Spinal cord (tissue), 10 donors: Measurements from ENCODE around the gene ANKS4B. TPM values are rescaled to one million over a fixed set of nuclear protein-coding genes. Genes with fewer than 3 reads are reported as not detected.

Source experiments
- DNase-seq, 6 donors: peaks; one replicate each; pipeline versions ENCODE4 v3.0.0 to v3.0.0-alpha.2; 2013 to 2015; ENCODE audit warnings: low spot score in 6 of 6, low read depth in 4 of 6
- H3K27ac ChIP-seq: one replicate; pipeline ENCODE4 v1.5.1; 2013; ENCODE audit warnings: low read depth, low read length, control low read depth
- H3K27me3 ChIP-seq: one replicate; pipeline ENCODE4 v1.6.1; 2013; ENCODE audit warnings: low read length; ENCODE audit not compliant: control insufficient read depth, insufficient read depth
- H3K36me3 ChIP-seq: one replicate; pipeline ENCODE4 v1.6.1; 2013; ENCODE audit warnings: low read length; ENCODE audit not compliant: control insufficient read depth, insufficient read depth
- H3K4me1 ChIP-seq: one replicate; pipeline ENCODE4 v1.6.1; 2013; ENCODE audit warnings: low read length; ENCODE audit not compliant: control insufficient read depth, insufficient read depth
- H3K4me3 ChIP-seq: one replicate; pipeline ENCODE4 v1.5.1; 2013; ENCODE audit warnings: low read depth, low read length, control low read depth
- H3K9me3 ChIP-seq: one replicate; pipeline ENCODE4 v1.6.1; 2013; ENCODE audit warnings: low read length; ENCODE audit not compliant: control insufficient read depth, insufficient read depth
- WGBS: methylation state at CpG from one replicate; pipeline ENCODE4 v1.1.5; 2013; ENCODE audit warnings: missing lambda C conversion rate; ENCODE audit not compliant: insufficient coverage; 5-methylcytosine and 5-hydroxymethylcytosine counted together
- long read RNA-seq, 4 donors: transcript quantifications; one replicate each; lab custom pipeline, GENCODE V29; 2026
- polyA plus RNA-seq, 2 donors: library from polyadenylated mRNA; unstranded; fragments of 120-200 nt; gene quantifications; one replicate each; pipeline ENCODE4 v1.2.1, GENCODE V29; 2013; ENCODE audit not compliant: insufficient read length in 2 of 2
- total RNA-seq, 2 donors: library from RNA; depleted of rRNA in 1 of 2; stranded (reverse); fragments of 120-200 nt in 1 of 2; fragments of >200 nt in 1 of 2; gene quantifications; one replicate each; pipeline versions ENCODE4 v1.2.3 to v1.2.4, GENCODE V29; 2013 to 2014
- donor health status: healthy.

ANKS4B gene, protein sequence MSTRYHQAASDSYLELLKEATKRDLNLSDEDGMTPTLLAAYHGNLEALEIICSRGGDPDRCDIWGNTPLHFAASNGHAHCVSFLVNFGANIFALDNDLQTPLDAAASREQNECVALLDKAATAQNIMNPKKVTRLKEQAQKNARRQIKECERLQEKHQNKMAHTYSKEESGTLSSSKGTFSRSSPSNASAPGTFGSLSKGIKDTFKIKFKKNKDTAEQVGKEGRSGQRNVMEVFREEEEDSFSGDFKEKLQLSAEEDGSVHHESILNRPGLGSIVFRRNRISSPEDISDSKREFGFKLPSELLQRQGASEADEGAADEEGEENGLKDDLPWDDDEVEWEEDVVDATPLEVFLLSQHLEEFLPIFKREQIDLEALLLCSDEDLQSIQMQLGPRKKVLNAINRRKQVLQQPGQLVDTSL
- total RNA-seq: under 1 TPM in 1 of 2 donors, not detected in 1; 0.11 TPM
- under 1 TPM; 0.11 to 0.16 TPM for polyA plus RNA-seq
- long read RNA-seq, donor 1: 0 reads
- long read RNA-seq, donor 2: 0 reads
- long read RNA-seq, donor 3: 0 reads
- long read RNA-seq, donor 4, partial matches to known transcripts: 5 of 5 reads
- long read RNA-seq, donor 4, other reads (novel, unspliced or antisense): 0 of 5 reads

DNA sequence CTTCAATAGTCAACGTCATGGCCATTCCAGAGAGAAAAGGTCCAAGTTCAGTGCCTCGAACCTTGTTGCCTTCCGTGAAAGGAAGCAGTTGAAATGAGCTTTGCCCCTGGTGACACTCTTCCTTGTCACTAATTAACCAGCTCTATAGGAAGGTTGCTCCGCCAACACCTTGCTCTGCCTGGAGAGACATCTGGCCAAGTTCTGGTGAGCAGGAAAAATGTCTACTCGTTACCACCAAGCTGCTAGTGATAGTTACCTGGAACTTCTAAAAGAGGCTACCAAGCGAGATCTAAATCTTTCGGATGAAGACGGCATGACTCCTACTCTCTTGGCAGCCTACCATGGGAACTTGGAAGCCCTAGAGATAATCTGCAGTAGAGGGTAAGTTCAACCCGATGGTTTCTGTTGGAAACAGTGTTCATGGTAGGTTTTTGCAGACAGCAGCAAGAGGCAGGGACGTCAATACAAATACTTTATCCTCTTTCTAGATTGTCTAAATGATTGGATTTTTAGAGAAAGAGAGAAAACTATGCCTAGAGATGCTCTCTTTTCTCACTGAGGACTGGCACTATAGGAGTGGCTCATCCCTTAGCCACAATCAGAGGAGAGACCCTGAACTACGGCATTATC, at the start of gene ANKS4B:
Gene ANKS4B (plus strand): TSS at position 179 of the 630 bp plus-strand sequence. CDS start 39 bp downstream, at position 218.
- WGBS: 90% methylated on average over 8 of the region's 11 CpGs
- Histone ChIP-seq H3K4me1 (no peaks in the 10 kb centered on the region), H3K4me3 (no peak within 1 kb of the TSS), H3K36me3 (no peaks in the 10 kb centered on the region), H3K9me3 (no peaks in the 10 kb centered on the region), H3K27ac (no peak within 1 kb of the TSS), H3K27me3 (no peaks in the 10 kb centered on the region)
- no peak for DNase-seq

DNA sequence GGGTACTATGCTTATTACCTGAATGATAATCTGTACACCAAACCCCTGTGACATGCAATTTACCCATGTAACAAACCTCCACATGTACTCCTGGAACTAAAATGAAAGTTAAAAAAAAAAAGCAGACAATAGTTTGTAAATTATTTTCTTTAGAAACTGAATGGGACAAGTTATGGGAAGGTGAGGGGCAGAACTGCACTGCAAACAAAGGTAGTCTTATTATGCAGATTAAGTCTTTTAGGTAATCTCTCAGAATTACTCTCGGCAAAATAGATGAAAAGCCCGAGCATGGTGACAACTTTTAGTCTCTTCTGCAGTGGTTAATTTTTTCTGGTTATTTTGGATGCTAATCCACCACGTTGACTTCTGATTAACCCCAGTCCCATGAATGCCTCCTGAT, 49.5 kb upstream of the ANKS4B start:
- H3K27me3 ChIP-seq: no peaks in the 10 kb centered on the region
- WGBS: no CpG with 5 or more reads among the region's 3 CpGs

GRCh38 chr16:21184834-21185233, 48.7 kb upstream of the ANKS4B start:
- no peak overlapping the region for H3K27ac ChIP-seq
- H3K4me3 ChIP-seq: no peak overlapping the region
- H3K36me3 ChIP-seq: no peaks in the 10 kb centered on the region
- WGBS: no CpG with 5 or more reads among the region's 3 CpGs
- H3K9me3 ChIP-seq: no peaks in the 10 kb centered on the region
- no peaks in the 10 kb centered on the region for H3K27me3 ChIP-seq
- H3K4me1 ChIP-seq: peaks cover 8% of the 10 kb centered on the region
- DNase-seq: no peak

More for the DNA sequence above, 49.5 kb upstream of the ANKS4B start:
- Histone ChIP-seq H3K36me3 (no peaks in the 10 kb centered on the region), H3K9me3 (no peaks in the 10 kb centered on the region), H3K4me3 (no peak overlapping the region), H3K4me1 (peaks cover 6% of the 10 kb centered on the region), H3K27ac (no peak overlapping the region)
- no peak for DNase-seq

DNA sequence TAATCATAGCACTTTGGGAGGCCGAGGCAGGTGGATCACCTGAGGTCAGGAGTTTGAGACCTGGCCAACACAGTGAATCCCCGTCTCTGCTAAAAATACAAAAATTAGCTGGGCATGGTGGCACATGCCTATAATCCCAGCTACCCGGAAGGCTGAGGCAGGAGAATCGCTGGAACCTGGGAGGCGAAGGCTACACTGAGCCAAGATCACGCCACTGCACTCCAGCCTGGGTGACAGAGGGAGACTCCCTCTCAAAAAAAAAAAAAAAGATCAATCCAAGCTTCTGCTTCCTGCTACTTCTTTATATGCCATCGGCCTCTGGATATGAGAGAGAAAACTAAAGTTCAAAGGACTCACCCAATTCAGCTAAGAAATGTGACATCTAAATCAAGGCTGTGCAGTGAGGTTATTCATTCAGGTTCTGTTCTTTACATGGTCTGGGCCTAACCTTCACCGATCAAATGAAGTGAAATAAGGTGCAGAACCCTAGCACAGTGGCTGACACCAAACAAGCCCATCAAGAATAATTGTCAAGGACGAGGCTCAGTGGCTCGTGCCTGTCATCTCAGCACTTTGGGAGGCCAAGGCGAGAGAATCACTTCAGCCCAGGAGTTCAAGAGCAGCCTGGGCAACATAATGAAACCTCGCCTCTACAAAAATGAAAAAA, 47.7 kb upstream of the ANKS4B start:
- Histone ChIP-seq H3K4me1 (peaks cover 8% of the 10 kb centered on the region), H3K27me3 (no peaks in the 10 kb centered on the region), H3K4me3 (no peak overlapping the region), H3K27ac (no peak overlapping the region), H3K9me3 (no peaks in the 10 kb centered on the region), H3K36me3 (no peaks in the 10 kb centered on the region)
- DNase-seq: no peak
- WGBS: 90% methylated on average over 9 of the region's 12 CpGs

DNA sequence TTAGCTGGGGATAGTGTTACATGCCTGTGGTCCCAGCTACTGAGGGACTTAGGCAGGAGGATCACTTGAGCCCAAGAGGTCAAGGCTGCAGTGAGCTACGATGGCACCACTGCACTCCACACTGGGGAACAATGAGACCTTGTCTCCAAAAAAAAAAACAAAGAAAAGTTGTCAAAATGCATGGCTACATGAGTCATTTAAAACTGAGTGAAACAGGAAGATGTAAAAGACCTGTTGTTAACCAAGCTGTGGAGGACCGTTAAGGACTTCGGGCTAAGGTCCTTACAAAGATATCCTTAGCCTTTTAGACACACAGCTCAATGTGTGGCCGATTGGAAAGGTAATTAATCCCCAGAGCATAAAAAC, 47.2 kb upstream of the ANKS4B start:
- Histone ChIP-seq H3K36me3 (no peaks in the 10 kb centered on the region), H3K9me3 (no peaks in the 10 kb centered on the region), H3K27me3 (no peaks in the 10 kb centered on the region), H3K4me1 (peaks cover 8% of the 10 kb centered on the region), H3K27ac (no peak overlapping the region), H3K4me3 (no peak overlapping the region)
- no peak for DNase-seq
- WGBS: no CpG with 5 or more reads among the region's 4 CpGs

DNA sequence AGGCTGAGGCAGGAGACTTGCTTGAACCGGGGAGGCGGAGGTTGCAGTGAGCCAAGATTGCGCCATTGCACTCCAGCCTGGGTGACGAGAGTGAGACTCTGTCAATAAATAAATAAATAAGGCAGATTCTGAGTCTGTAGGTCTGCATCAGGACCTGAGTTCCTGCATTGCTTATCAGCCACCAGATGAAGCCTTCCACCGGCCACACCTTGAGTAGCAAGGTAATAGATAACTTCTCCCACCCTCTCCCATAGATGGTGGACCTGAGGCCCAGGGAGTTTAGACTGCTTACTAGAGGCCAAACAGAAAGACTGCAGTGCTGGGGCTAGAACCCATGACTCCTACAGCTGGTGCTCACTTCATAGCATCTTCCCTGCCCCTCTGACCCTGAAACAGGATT, 44.2 kb upstream of the ANKS4B start:
- H3K4me3 ChIP-seq: no peak overlapping the region
- no peaks in the 10 kb centered on the region for H3K36me3 ChIP-seq
- WGBS: 90% methylated on average over 2 of the region's 5 CpGs
- peaks cover 8% of the 10 kb centered on the region for H3K4me1 ChIP-seq
- H3K27me3 ChIP-seq: no peaks in the 10 kb centered on the region
- H3K27ac ChIP-seq: no peak overlapping the region
- no peaks in the 10 kb centered on the region for H3K9me3 ChIP-seq
- no peak for DNase-seq

DNA sequence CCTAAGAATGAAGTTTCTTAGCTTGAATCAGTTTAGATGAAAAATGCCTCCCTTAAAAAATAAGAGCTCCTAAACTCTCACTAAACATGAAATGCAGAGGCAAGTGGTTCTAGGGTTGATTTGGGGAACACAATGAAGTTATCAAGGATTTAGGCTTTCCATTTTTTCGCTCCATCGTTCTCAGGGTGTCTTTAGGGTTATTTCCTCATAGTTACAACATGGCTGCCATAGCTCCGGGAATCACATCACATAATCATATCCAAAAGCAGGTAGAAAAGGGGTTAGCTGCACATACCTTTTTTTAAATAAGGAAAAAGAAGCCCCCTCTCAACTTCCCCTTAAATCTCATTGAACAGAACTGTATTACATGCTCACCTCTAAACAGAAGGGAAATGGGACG, 43.5 kb upstream of the ANKS4B start:
- Histone ChIP-seq H3K36me3 (no peaks in the 10 kb centered on the region), H3K4me1 (peaks cover 8% of the 10 kb centered on the region), H3K4me3 (no peak overlapping the region), H3K27me3 (no peaks in the 10 kb centered on the region), H3K9me3 (no peaks in the 10 kb centered on the region), H3K27ac (no peak overlapping the region)
- no CpG with 5 or more reads among the region's 4 CpGs for WGBS
- DNase-seq: no peak

GRCh38 chr16:21190599-21190998, 42.9 kb upstream of the ANKS4B start:
- Histone ChIP-seq H3K27me3 (no peaks in the 10 kb centered on the region), H3K36me3 (no peaks in the 10 kb centered on the region), H3K9me3 (no peaks in the 10 kb centered on the region), H3K27ac (no peak overlapping the region), H3K4me1 (peaks cover 8% of the 10 kb centered on the region), H3K4me3 (no peak overlapping the region)
- peak in 2 of 6 donors; percentile 39 to 84 for DNase-seq

DNA sequence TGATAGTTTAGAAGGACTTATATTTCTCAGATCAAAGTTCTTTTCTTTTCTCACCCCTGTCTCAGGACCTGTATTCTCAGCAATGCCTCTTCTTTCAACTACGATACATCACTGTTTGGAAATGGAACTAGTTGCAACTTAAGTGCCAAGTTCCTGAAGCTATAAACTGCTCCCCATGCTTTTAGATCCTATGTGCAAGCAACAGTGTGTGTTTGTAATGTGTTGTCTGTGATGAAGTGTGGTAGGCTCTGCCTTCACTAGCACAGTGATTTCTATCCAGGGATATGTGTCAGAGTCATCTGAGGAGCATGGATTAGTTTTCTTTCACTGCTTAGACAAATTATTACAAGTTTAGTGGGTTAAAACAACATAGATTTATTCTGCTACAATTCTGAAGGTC, 40.5 kb upstream of the ANKS4B start:
- Histone ChIP-seq H3K4me1 (peaks cover 8% of the 10 kb centered on the region), H3K4me3 (no peak overlapping the region), H3K36me3 (no peaks in the 10 kb centered on the region), H3K27me3 (no peaks in the 10 kb centered on the region), H3K27ac (no peak overlapping the region), H3K9me3 (no peaks in the 10 kb centered on the region)
- DNase-seq: peak in 1 of 6 donors; percentile 52
- WGBS: no CpG with 5 or more reads among the region's 1 CpG
